Thyroid gland (tissue), 4 donors: ENCODE results near the gene ZC3H10. TPM values are rescaled to one million over a fixed set of nuclear protein-coding genes. Genes with fewer than 3 reads are reported as not detected.
A peak's percentile ranks its signal among the peaks of the same experiment; 100 is the strongest.

Experiments
- DNase-seq, 2 donors: peaks; one replicate each; pipeline ENCODE4 v3.0.0-alpha.2; 2019
- H3K27ac ChIP-seq, 3 donors: fragments of 200-600 bp; sonication (generic); 1 replicate in 2 of 3; 2 replicates in 1 of 3; pipeline ENCODE4 v1.5.1; 2016 to 2019; ENCODE audit warnings: mild to moderate bottlenecking in 1 of 3, moderate library complexity in 1 of 3
- H3K27me3 ChIP-seq: fragments of 200-600 bp; sonication (generic); one replicate; pipeline ENCODE4 v1.5.1; 2019
- H3K36me3 ChIP-seq, 2 donors: fragments of 200-600 bp; sonication (generic); one replicate each; pipeline ENCODE4 v1.5.1; 2016 to 2019
- H3K4me1 ChIP-seq, 2 donors: fragments of 200-600 bp; sonication (generic); one replicate each; pipeline ENCODE4 v1.5.1; 2017 to 2019
- H3K4me3 ChIP-seq, 3 donors: fragments of 200-600 bp; sonication (generic); replicated peaks in 1 of 3; 1 replicate in 2 of 3; 2 replicates in 1 of 3; pipeline ENCODE4 v1.5.1; 2016; ENCODE audit warnings: mild to moderate bottlenecking in 1 of 3
- H3K9me3 ChIP-seq: fragments of 200-600 bp; sonication (generic); one replicate; pipeline ENCODE4 v1.5.1; 2017
- CTCF ChIP-seq, 6 experiments: fragments of 200-600 bp in 3 of 6; fragments of 450-650 bp in 3 of 6; sonication (generic) in 3 of 6; IDR thresholded peaks; one replicate each; pipeline ENCODE4 v1.5.1; 2016 to 2019; ENCODE audit warnings: antibody characterized with exemption in 6 of 6, mild to moderate bottlenecking in 2 of 6, inconsistent platforms in 1 of 6, moderate library complexity in 1 of 6
- POLR2A ChIP-seq, 2 donors: fragments of 450-650 bp; IDR thresholded peaks; one replicate each; pipeline ENCODE4 v1.6.1; 2017; ENCODE audit warnings: antibody characterized with exemption in 2 of 2, mild to moderate bottlenecking in 2 of 2, moderate library complexity in 1 of 2
- WGBS, 2 donors: methylation state at CpG; one replicate each; pipeline ENCODE4 v1.1.5; 2017; 5-methylcytosine and 5-hydroxymethylcytosine counted together
- intact Hi-C: fragments of 100-400 bp; cut with DNase I; formaldehyde crosslinking; loops from one replicate; pipeline ENCODE4 v1.15.1; 2023
- total RNA-seq, 4 donors: library from RNA; depleted of rRNA; stranded (reverse); fragments of >200 nt; gene quantifications; one replicate each; pipeline ENCODE4 v1.2.3, GENCODE V29; 2016

The ZC3H10 gene
- total RNA-seq, 4 donors from 2014 or later, result 4.7 to 7.7 (median 5.6) TPM

- 89 to 90% methylated on average over 14 of the region's 14 CpGs for WGBS, 2 donors
- Histone ChIP-seq H3K4me3 (no peak overlapping the region), H3K27me3 (no peaks in the 10 kb centered on the region), H3K9me3 (no peaks in the 10 kb centered on the region), H3K36me3 (peaks cover 0 to 5% of the 10 kb centered on the region in 2 donors), H3K27ac (no peak overlapping the region), H3K4me1 (peaks cover 0 to 15% of the 10 kb centered on the region in 2 donors)
- intact Hi-C loops, result loop anchor here (10.0 kb wide), 1 partner anchor 56 kb away; the partner anchor contains the start of gene RPS26
- no peak for DNase-seq
- TF ChIP-seq CTCF (IDR thresholded peaks at IDR 0.05) (no peak), POLR2A (IDR thresholded peaks at IDR 0.05) (no peak)
Measured at GRCh38 chr12:56101045-56101444, 17.0 kb upstream of the ZC3H10 start.

- intact Hi-C loops, result loop anchor here (10.0 kb wide), 1 partner anchor 58 kb away; the partner anchor contains the start of gene RPS26
- Histone ChIP-seq H3K27ac (no peak overlapping the region), H3K9me3 (no peaks in the 10 kb centered on the region)
Measured at GRCh38 chr12:56102683-56103065, 15.4 kb upstream of the ZC3H10 start.

GRCh38 chr12:56103066-56103711, 14.9 kb upstream of the ZC3H10 start:
- 58 to 65% methylated on average over 6 of the region's 6 CpGs for WGBS, 2 donors
- Histone ChIP-seq H3K27me3 (no peaks in the 10 kb centered on the region), H3K36me3 (peaks cover 12 to 16% of the 10 kb centered on the region in 2 donors), H3K4me3 (peak overlapping the region in 1 of 3 donors; percentile 90), H3K27ac (peak overlapping the region; percentile 9 to 83 (median 66)), H3K9me3 (no peaks in the 10 kb centered on the region), H3K4me1 (peaks cover 0 to 17% of the 10 kb centered on the region in 2 donors)
- no peak for TF ChIP-seq POLR2A (IDR thresholded peaks at IDR 0.05)
- TF ChIP-seq CTCF (IDR thresholded peaks at IDR 0.05), result no peak
- intact Hi-C loops, result loop anchor here (10.0 kb wide), 1 partner anchor 58 kb away; the partner anchor contains the start of gene RPS26
- DNase-seq, result no peak

More at GRCh38 chr12:56102683-56103065, 15.4 kb upstream of the ZC3H10 start:
- Histone ChIP-seq H3K4me1 (peaks cover 0 to 17% of the 10 kb centered on the region in 2 donors), H3K36me3 (peaks cover 7 to 11% of the 10 kb centered on the region in 2 donors), H3K27me3 (no peaks in the 10 kb centered on the region), H3K4me3 (no peak overlapping the region)
- 90% methylated on average over 1 of the region's 1 CpG for WGBS, 2 donors
- no peak for TF ChIP-seq CTCF (IDR thresholded peaks at IDR 0.05)
- DNase-seq, result no peak

GRCh38 chr12:56103823-56104108, 14.3 kb upstream of the ZC3H10 start:
- intact Hi-C loops, result loop anchor here (10.0 kb wide), 1 partner anchor 59 kb away; the partner anchor contains the start of gene RPS26
- DNase-seq, result no peak
- Histone ChIP-seq H3K27me3 (no peaks in the 10 kb centered on the region), H3K4me1 (peaks cover 0 to 17% of the 10 kb centered on the region in 2 donors), H3K9me3 (no peaks in the 10 kb centered on the region), H3K36me3 (peaks cover 18 to 21% of the 10 kb centered on the region in 2 donors), H3K4me3 (peak overlapping the region in 2 of 3 donors; percentile 1 to 90), H3K27ac (peak overlapping the region; percentile 9 to 83 (median 66))
- WGBS, 2 donors, result 1 to 2% methylated on average over 8 of the region's 8 CpGs
- TF ChIP-seq POLR2A (IDR thresholded peaks at IDR 0.05) (no peak), CTCF (IDR thresholded peaks at IDR 0.05) (no peak)

GRCh38 chr12:56104109-56104814, 13.8 kb upstream of the ZC3H10 start, which contains the start of gene PA2G4:
Gene PA2G4 (plus strand): TSS chr12:56104559. CDS start chr12:56104738, 179 bp downstream.
- H3K4me1 ChIP-seq, result peaks cover 0 to 17% of the 10 kb centered on the region in 2 donors
- peak within 1 kb of the TSS; percentile 70 to 96 (median 90) for H3K4me3 ChIP-seq
- 1% methylated on average over 44 to 56 of the region's 60 CpGs for WGBS, 2 donors
- intact Hi-C loops, result loop anchor here (10.0 kb wide), 1 partner anchor 59 kb away; the partner anchor contains the start of gene RPS26
- peak within 1 kb of the TSS; percentile 66 to 83 (median 76) for H3K27ac ChIP-seq
- no peaks in the 10 kb centered on the region for H3K9me3 ChIP-seq
- TF ChIP-seq POLR2A (IDR thresholded peaks at IDR 0.05) (peak; percentile 58 to 97), CTCF (IDR thresholded peaks at IDR 0.05) (peak in 1 of 6 experiments; percentile 4)
- H3K36me3 ChIP-seq, result peaks cover 23 to 24% of the 10 kb centered on the region in 2 donors
- DNase-seq, result peak; percentile 98 to 99
- no peaks in the 10 kb centered on the region for H3K27me3 ChIP-seq
